HCT116 (cell line): Measurements from ENCODE around the gene ADGRG1. TPM values are rescaled to one million over a fixed set of nuclear protein-coding genes. Genes with fewer than 3 reads are reported as not detected.

Source experiments
- ATAC-seq: fragments of 200-7000 bp; cut with Tn5 transposase; 2 replicates; pipeline ENCODE4 v1.9.1; 2020; ENCODE audit warnings: mild to moderate bottlenecking, moderate library complexity
- BruUV-seq: library from RNA; stranded (reverse); fragments of 400-500 nt; replicated peaks from 2 replicates; lab custom pipeline; 2021; lab: Mats Ljungman, UMichigan
- CTCF ChIA-PET: fragments of 300-600 bp; sonication (Branson Sonifier 250); formaldehyde crosslinking; loops from one replicate; lab custom pipeline; 2021; ENCODE audit warnings: antibody characterized with exemption; lab: Charles Lee
- POLR2A ChIA-PET: fragments of 300-600, 350-600 bp; sonication (Branson Sonifier 250); formaldehyde crosslinking; loops from one replicate; lab custom pipeline; 2021; ENCODE audit warnings: antibody characterized with exemption; lab: Charles Lee
- RAD21 ChIA-PET, 2 experiments: fragments of 300-600 bp; sonication (Branson Sonifier 250); formaldehyde crosslinking; loops; one replicate each; lab custom pipeline; 2023; ENCODE audit warnings: low total read pairs in 2 of 2; ENCODE audit not compliant: uncharacterized antibody in 2 of 2, unreplicated experiment in 2 of 2, low non-redundant PET in 1 of 2; lab: Charles Lee
- DNase-seq: peaks from one replicate; pipeline ENCODE4 v3.0.0-alpha.2; 2010; ENCODE audit warnings: low read depth, low spot score
- H2AFZ ChIP-seq: fragments of 200-600 bp; shearing (Covaris generic), sonication (generic); 2 replicates; pipeline ENCODE4 v1.6.1; 2017; ENCODE audit warnings: low read depth, mixed run types, mixed read lengths, antibody characterized with exemption, low read length; ENCODE audit not compliant: poor library complexity, severe bottlenecking
- H3K27ac ChIP-seq: 2 replicates; pipeline ENCODE4 v1.5.1; 2012; ENCODE audit warnings: low read depth, low read length
- H3K27me3 ChIP-seq: fragments of 200-600 bp; sonication (generic); 2 replicates; pipeline ENCODE4 v1.6.1; 2016; ENCODE audit warnings: mixed run types, low read length, mixed read lengths; ENCODE audit not compliant: insufficient read depth
- H3K36me3 ChIP-seq, 2 experiments: fragments of 200-500 bp in 1 of 2; fragments of 200-600 bp in 1 of 2; sonication (Bioruptor generic) in 1 of 2; sonication (generic) in 1 of 2; 2 replicates each; pipeline versions ENCODE4 v1.5.1 to v1.6.1; 2014 to 2016; ENCODE audit warnings: low read length in 2 of 2, inconsistent platforms in 1 of 2, mixed read lengths in 1 of 2, mixed run types in 1 of 2; ENCODE audit not compliant: insufficient read depth in 2 of 2, control insufficient read depth in 1 of 2
- H3K4me1 ChIP-seq, 2 experiments: fragments of 200-600 bp in 1 of 2; sonication (generic) in 1 of 2; 2 replicates each; pipeline versions ENCODE4 v1.5.1 to v1.6.1; 2012 to 2017; ENCODE audit warnings: low read length in 2 of 2, inconsistent platforms in 1 of 2, mild to moderate bottlenecking in 1 of 2, mixed read lengths in 1 of 2, mixed run types in 1 of 2, moderate library complexity in 1 of 2; ENCODE audit not compliant: insufficient read depth in 2 of 2, control insufficient read depth in 1 of 2
- H3K4me2 ChIP-seq: fragments of 200-600 bp; sonication (generic); 2 replicates; pipeline ENCODE4 v1.6.1; 2017; ENCODE audit warnings: mixed run types, low read length, mixed read lengths
- H3K4me3 ChIP-seq, 2 experiments: fragments of 200-600 bp in 1 of 2; sonication (generic) in 1 of 2; replicated peaks in 1 of 2; 2 replicates each; pipeline ENCODE4 v1.5.1; 2011 to 2016; ENCODE audit warnings: low read length in 2 of 2, control low read depth in 1 of 2, low read depth in 1 of 2, mild to moderate bottlenecking in 1 of 2, mixed read lengths in 1 of 2, mixed run types in 1 of 2
- H3K79me2 ChIP-seq: fragments of 200-600 bp; sonication (generic); 2 replicates; pipeline ENCODE4 v1.6.1; 2017; ENCODE audit warnings: mild to moderate bottlenecking, mixed run types, low read length, moderate library complexity, mixed read lengths; ENCODE audit not compliant: insufficient read depth
- H3K9ac ChIP-seq: fragments of 200-600 bp; sonication (generic); 2 replicates; pipeline ENCODE4 v1.6.1; 2016; ENCODE audit warnings: low read length, mixed read lengths
- H3K9me2 ChIP-seq: fragments of 200-600 bp; sonication (generic), shearing (Covaris generic); 2 replicates; pipeline ENCODE4 v1.6.1; 2017; ENCODE audit warnings: mixed run types, mild to moderate bottlenecking, moderate library complexity; ENCODE audit not compliant: insufficient read depth
- H3K9me3 ChIP-seq, 2 experiments: fragments of 200-500 bp in 1 of 2; fragments of 200-600 bp in 1 of 2; sonication (Bioruptor generic) in 1 of 2; sonication (generic) in 1 of 2; 2 replicates each; pipeline ENCODE4 v1.6.1; 2014 to 2017; ENCODE audit warnings: low read length in 2 of 2, mixed read lengths in 2 of 2, inconsistent platforms in 1 of 2, low read depth in 1 of 2, mild to moderate bottlenecking in 1 of 2, mixed run types in 1 of 2, moderate library complexity in 1 of 2; ENCODE audit not compliant: control insufficient read depth in 1 of 2, insufficient read depth in 1 of 2
- H4K20me1 ChIP-seq: fragments of 200-600 bp; sonication (generic), shearing (Covaris generic); 2 replicates; pipeline ENCODE4 v1.6.1; 2017; ENCODE audit warnings: mixed run types, mild to moderate bottlenecking, moderate library complexity; ENCODE audit not compliant: insufficient read depth
- ATF3 ChIP-seq: IDR thresholded peaks from 2 replicates; pipeline ENCODE4 v1.6.1; 2012
- CEBPB ChIP-seq: IDR thresholded peaks from 2 replicates; pipeline ENCODE4 v1.6.1; 2012; ENCODE audit warnings: low read depth
- CTCF ChIP-seq, 3 experiments: fragments of 200-600 bp in 1 of 3; sonication (generic) in 1 of 3; IDR thresholded peaks in 2 of 3; conservative IDR thresholded peaks in 1 of 3; 2 replicates each; pipeline ENCODE4 v1.5.1; 2012 to 2017; ENCODE audit warnings: low read depth in 2 of 3, low read length in 2 of 3, antibody characterized with exemption in 1 of 3, borderline replicate concordance in 1 of 3, control low read depth in 1 of 3, mild to moderate bottlenecking in 1 of 3, mixed read lengths in 1 of 3, mixed run types in 1 of 3, moderate library complexity in 1 of 3; ENCODE audit not compliant: insufficient read depth in 1 of 3
- EGR1 ChIP-seq: IDR thresholded peaks from 2 replicates; pipeline ENCODE4 v1.6.1; 2012; ENCODE audit warnings: low read depth
- ELF1 ChIP-seq: IDR thresholded peaks from 2 replicates; pipeline ENCODE4 v1.6.1; 2012; ENCODE audit warnings: low read depth, borderline replicate concordance
- EZH2 ChIP-seq: fragments of 200-600 bp; sonication (generic); IDR thresholded peaks from 2 replicates; pipeline ENCODE4 v1.6.1; 2017; ENCODE audit warnings: antibody characterized with exemption, mixed run types
- EZH2phosphoT487 ChIP-seq: fragments of 200-600 bp; IDR thresholded peaks from 2 replicates; pipeline ENCODE4 v1.6.1; 2018; ENCODE audit warnings: antibody characterized with exemption, borderline replicate concordance
- FOSL1 ChIP-seq: IDR thresholded peaks from 2 replicates; pipeline ENCODE4 v1.6.1; 2012; ENCODE audit warnings: low read depth
- JUND ChIP-seq: IDR thresholded peaks from 2 replicates; pipeline ENCODE4 v1.6.1; 2012
- MAX ChIP-seq: IDR thresholded peaks from 2 replicates; pipeline ENCODE4 v1.6.1; 2012
- POLR2A ChIP-seq: IDR thresholded peaks from 2 replicates; pipeline ENCODE4 v1.7.0; 2011; ENCODE audit warnings: borderline replicate concordance; ENCODE audit not compliant: insufficient read depth, insufficient read length; ENCODE audit errors: extremely low read depth
- POLR2AphosphoS5 ChIP-seq: IDR thresholded peaks from 2 replicates; pipeline ENCODE4 v1.6.1; 2011; ENCODE audit warnings: mild to moderate bottlenecking, low read depth, low read length, moderate library complexity
- RAD21 ChIP-seq: IDR thresholded peaks from 2 replicates; pipeline ENCODE4 v1.6.1; 2012; ENCODE audit warnings: low read depth, mild to moderate bottlenecking
- SIN3A ChIP-seq: IDR thresholded peaks from 2 replicates; pipeline ENCODE4 v1.6.1; 2012; ENCODE audit warnings: low read depth
- SP1 ChIP-seq: IDR thresholded peaks from 2 replicates; pipeline ENCODE4 v1.6.1; 2012; ENCODE audit warnings: low read depth
- SRF ChIP-seq: IDR thresholded peaks from 2 replicates; pipeline ENCODE4 v1.6.1; 2012; ENCODE audit warnings: low read depth
- TCF7L2 ChIP-seq: IDR thresholded peaks from 2 replicates; pipeline ENCODE4 v1.7.0; 2011; ENCODE audit warnings: borderline replicate concordance, inconsistent platforms; ENCODE audit not compliant: insufficient read depth, insufficient read length; ENCODE audit errors: extremely low read depth
- ZBTB33 ChIP-seq: IDR thresholded peaks from 2 replicates; pipeline ENCODE4 v1.6.1; 2011; ENCODE audit warnings: mild to moderate bottlenecking, low read length, moderate library complexity; ENCODE audit not compliant: insufficient replicate concordance; ENCODE audit errors: extremely low read depth
- ZFX ChIP-seq: fragments of 450-650 bp; IDR thresholded peaks from 2 replicates; pipeline ENCODE4 v1.6.1; 2017
- intact Hi-C: fragments of 100-400 bp; cut with micrococcal nuclease; formaldehyde crosslinking; loops from 2 replicates; pipeline ENCODE4 v1.10.0; 2022
- total RNA-seq: library from RNA; stranded (reverse); gene quantifications from one replicate; pipeline ENCODE4 v1.2.1, GENCODE V29; 2021; ENCODE audit not compliant: unreplicated experiment
- TF ChIP-seq, protein P1 (sequence below): IDR thresholded peaks from 2 replicates; pipeline ENCODE4 v1.6.1; 2012; ENCODE audit warnings: low read depth

ADGRG1 gene
- total RNA-seq, 1 experiment from 2014 or later, result 36.4 TPM

DNA sequence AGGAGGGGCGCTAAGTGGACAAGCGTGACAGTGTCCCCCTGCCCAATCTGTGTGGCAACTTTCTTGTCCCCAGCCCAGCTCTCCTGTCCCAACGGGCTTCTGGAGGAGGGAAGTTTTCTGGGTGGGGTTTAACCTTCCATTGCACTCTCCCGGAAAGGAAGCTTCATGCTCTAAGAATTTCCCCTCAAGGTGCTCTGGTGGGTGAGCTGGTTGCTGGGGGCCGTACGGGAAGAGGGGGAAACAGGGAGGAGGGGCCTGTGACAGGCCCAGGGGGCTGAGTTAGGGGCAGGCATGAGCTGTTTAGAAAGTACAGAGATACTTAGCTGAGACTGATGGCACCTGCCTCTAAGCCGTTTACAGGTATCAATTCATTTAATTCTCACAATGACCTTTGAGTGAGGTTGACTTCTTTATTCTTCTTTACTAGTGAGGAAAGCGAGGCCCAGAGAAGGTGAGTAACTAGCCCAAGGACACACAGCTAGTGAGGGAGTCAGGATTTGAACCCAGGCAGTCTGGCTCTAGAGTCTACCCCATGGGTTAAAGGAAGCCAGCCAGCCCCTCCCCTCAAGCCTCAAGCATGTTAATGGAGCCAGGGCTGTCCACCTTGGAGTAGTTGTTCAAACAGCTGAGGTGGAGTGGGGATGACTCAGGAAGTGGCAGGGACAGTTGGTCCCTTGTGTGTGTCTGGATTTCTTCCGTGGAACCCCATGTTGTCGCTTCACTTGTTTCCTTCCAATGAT, 18.9 kb downstream of the ADGRG1 start:
- no peaks in the 10 kb centered on the region for H3K9me3 ChIP-seq
- H3K9me2 ChIP-seq, result no peaks in the 10 kb centered on the region
- H3K27ac ChIP-seq, result no peak overlapping the region
- intact Hi-C loops, result no loop called here
- ChIA-PET POLR2A (interaction anchor here (0.9 kb wide), 1 partner anchor 47 kb away, joined by 3 read pairs; no protein-coding TSS in a partner anchor), CTCF (interaction anchor here (1.3 to 3.9 kb wide), 4 partner anchors 10 to 56 kb away, joined by 3 to 31 read pairs (median 8); no protein-coding TSS in a partner anchor), RAD21 (interaction anchor here in 1 of 2 experiments (1.2 kb wide), 1 partner anchor 56 kb away, joined by 3 read pairs; no protein-coding TSS in a partner anchor)
- H3K9ac ChIP-seq, result no peak overlapping the region
- H3K79me2 ChIP-seq, result no peaks in the 10 kb centered on the region
- H3K4me3 ChIP-seq, result no peak overlapping the region
- DNase-seq (no peak), ATAC-seq (no peak)
- H4K20me1 ChIP-seq, result no peaks in the 10 kb centered on the region
- no TSS peak for BruUV-seq
- H3K4me1 ChIP-seq, result peaks cover 6 to 23% of the 10 kb centered on the region in 2 experiments; a peak in 3 of 4 replicates
- no peaks in the 10 kb centered on the region for H3K27me3 ChIP-seq
- no peak overlapping the region for H3K4me2 ChIP-seq
- H3K36me3 ChIP-seq, result no peaks in the 10 kb centered on the region; a peak in 1 of 4 replicates
- no peak overlapping the region for H2AFZ ChIP-seq
- TF ChIP-seq, protein P1, sequence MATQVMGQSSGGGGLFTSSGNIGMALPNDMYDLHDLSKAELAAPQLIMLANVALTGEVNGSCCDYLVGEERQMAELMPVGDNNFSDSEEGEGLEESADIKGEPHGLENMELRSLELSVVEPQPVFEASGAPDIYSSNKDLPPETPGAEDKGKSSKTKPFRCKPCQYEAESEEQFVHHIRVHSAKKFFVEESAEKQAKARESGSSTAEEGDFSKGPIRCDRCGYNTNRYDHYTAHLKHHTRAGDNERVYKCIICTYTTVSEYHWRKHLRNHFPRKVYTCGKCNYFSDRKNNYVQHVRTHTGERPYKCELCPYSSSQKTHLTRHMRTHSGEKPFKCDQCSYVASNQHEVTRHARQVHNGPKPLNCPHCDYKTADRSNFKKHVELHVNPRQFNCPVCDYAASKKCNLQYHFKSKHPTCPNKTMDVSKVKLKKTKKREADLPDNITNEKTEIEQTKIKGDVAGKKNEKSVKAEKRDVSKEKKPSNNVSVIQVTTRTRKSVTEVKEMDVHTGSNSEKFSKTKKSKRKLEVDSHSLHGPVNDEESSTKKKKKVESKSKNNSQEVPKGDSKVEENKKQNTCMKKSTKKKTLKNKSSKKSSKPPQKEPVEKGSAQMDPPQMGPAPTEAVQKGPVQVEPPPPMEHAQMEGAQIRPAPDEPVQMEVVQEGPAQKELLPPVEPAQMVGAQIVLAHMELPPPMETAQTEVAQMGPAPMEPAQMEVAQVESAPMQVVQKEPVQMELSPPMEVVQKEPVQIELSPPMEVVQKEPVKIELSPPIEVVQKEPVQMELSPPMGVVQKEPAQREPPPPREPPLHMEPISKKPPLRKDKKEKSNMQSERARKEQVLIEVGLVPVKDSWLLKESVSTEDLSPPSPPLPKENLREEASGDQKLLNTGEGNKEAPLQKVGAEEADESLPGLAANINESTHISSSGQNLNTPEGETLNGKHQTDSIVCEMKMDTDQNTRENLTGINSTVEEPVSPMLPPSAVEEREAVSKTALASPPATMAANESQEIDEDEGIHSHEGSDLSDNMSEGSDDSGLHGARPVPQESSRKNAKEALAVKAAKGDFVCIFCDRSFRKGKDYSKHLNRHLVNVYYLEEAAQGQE, result no peak
- no peak for TF ChIP-seq POLR2A
- TF ChIP-seq POLR2AphosphoS5, result no peak
- TF ChIP-seq CTCF (IDR thresholded peaks at IDR 0.05 in 2 of 3, conservative IDR thresholded peaks at IDR 0.05 in 1 of 3; ENCODE audit: borderline replicate concordance in 1 of 3, insufficient read depth in 1 of 3, low read depth in 2 of 3, low read length in 2 of 3), result no peak
- TF ChIP-seq SP1, result no peak
- no peak for TF ChIP-seq ATF3
- no peak for TF ChIP-seq EZH2
- TF ChIP-seq ZFX, result no peak
- TF ChIP-seq FOSL1, result no peak
- TF ChIP-seq ZBTB33, result no peak
- no peak for TF ChIP-seq CEBPB
- TF ChIP-seq SRF, result no peak
- no peak for TF ChIP-seq TCF7L2
- no peak for TF ChIP-seq JUND
- TF ChIP-seq RAD21, result no peak
- no peak for TF ChIP-seq SIN3A
- no peak for TF ChIP-seq EZH2phosphoT487
- no peak for TF ChIP-seq MAX
- TF ChIP-seq ELF1, result no peak
- TF ChIP-seq EGR1, result no peak
- TF ChIP-seq, all 23 proteins: peak for 0
